Upper lobe of left lung (tissue), 4 donors: ENCODE measurements around the gene IGF2BP1.

Source experiments
- POLR2A ChIP-seq, 4 donors: fragments of 450-650 bp; IDR thresholded peaks; one replicate each; pipeline ENCODE4 v1.5.1; 2016 to 2017; ENCODE audit warnings: antibody characterized with exemption in 4 of 4, mild to moderate bottlenecking in 2 of 4
- TF ChIP-seq, protein P1 (sequence below), 6 experiments: fragments of 450-650 bp in 4 of 6; fragments of 200-600 bp in 2 of 6; sonication (generic) in 2 of 6; IDR thresholded peaks; one replicate each; pipeline ENCODE4 v1.5.1; 2016 to 2019; ENCODE audit warnings: antibody characterized with exemption in 6 of 6

DNA sequence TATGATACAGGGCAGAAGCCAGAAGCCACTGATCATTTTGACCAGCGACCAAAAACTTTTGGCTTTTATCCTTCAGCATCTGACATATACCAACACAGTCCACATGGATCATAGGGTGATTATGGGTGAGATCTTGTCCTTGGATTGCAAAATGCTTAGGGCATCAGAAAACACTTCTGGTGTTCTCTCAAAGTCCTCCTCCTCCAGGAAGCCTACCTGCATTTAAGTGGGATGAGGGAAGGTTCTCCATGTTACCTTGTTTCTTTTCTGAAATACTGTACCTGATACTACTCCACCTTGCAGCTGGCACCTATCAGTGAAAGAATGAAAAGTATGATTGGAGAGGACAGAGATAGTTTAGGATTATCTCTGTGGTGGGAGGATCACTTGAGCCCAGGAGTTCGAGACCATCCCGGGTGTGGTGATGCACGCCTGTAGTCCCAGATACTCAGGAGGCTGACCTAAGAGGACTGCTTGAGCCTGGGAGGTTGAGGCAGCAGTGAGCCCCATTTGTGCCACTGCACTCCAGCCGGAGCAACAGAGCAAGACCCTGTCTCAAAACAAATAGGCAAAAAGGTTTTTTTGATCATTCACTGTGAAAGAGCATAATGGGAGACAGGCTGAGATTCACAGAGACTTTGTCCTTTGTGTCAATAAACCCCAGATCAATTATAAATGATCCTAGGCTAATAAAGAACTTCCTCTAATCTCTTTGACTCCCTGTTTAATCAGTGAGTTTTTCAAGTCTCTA lies 88.6 kb downstream of the IGF2BP1 start:
- TF ChIP-seq, protein P1, sequence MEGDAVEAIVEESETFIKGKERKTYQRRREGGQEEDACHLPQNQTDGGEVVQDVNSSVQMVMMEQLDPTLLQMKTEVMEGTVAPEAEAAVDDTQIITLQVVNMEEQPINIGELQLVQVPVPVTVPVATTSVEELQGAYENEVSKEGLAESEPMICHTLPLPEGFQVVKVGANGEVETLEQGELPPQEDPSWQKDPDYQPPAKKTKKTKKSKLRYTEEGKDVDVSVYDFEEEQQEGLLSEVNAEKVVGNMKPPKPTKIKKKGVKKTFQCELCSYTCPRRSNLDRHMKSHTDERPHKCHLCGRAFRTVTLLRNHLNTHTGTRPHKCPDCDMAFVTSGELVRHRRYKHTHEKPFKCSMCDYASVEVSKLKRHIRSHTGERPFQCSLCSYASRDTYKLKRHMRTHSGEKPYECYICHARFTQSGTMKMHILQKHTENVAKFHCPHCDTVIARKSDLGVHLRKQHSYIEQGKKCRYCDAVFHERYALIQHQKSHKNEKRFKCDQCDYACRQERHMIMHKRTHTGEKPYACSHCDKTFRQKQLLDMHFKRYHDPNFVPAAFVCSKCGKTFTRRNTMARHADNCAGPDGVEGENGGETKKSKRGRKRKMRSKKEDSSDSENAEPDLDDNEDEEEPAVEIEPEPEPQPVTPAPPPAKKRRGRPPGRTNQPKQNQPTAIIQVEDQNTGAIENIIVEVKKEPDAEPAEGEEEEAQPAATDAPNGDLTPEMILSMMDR (IDR thresholded peaks at IDR 0.05), result no peak
- no peak for TF ChIP-seq POLR2A (IDR thresholded peaks at IDR 0.05)
